NT2/D1 (cell line): ENCODE measurements around the gene OGDHL.

Experiments
- SUZ12 ChIP-seq: IDR thresholded peaks from 2 replicates; pipeline ENCODE4 v1.6.1; 2011; ENCODE audit not compliant: insufficient read length, insufficient read depth; ENCODE audit errors: extremely low read depth
- YY1 ChIP-seq: IDR thresholded peaks from 2 replicates; pipeline ENCODE4 v1.6.1; 2011; ENCODE audit not compliant: insufficient read length, insufficient read depth
- ZNF274 ChIP-seq: IDR thresholded peaks from 2 replicates; pipeline ENCODE4 v1.6.1; 2011; ENCODE audit warnings: mild to moderate bottlenecking, low read depth, low read length

DNA sequence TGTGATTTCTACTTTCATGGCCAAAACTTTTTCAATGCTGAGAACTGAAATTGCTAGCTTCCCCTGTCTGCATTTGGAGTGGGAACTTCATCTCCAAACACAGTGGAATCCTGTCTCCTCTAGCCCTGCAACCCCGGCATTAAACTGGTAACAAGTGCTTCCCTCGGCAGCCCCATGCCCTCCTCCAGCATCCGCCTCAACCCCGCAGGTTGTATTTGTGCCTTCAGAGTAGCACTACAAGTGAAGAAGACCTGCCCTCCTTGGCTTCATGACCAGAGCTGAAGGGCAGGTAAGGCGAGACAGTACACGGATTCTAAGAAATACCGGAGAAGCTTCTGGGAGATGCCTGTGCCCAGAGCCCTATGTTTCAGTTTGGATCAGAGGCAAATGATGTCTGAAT, 65.8 kb downstream of the OGDHL start:
- TF ChIP-seq SUZ12 (no peak), ZNF274 (no peak), YY1 (no peak)
